Pancreas (tissue), 10 donors: Measurements from ENCODE around the gene HTR4. TPM values are rescaled to one million over a fixed set of nuclear protein-coding genes. Genes with fewer than 3 reads are reported as not detected.

Source experiments
- ATAC-seq, 4 donors: fragments of 200-7000 bp; cut with Tn5 transposase; one replicate each; pipeline versions ENCODE4 v1.8.0 to v1.9.1; 2020; ENCODE audit warnings: mild to moderate bottlenecking in 4 of 4, moderate library complexity in 4 of 4
- DNase-seq, 6 donors: peaks; one replicate each; pipeline ENCODE4 v3.0.0-alpha.2; 2020
- FAIRE-seq: peaks from 2 replicates; lab custom pipeline; 2012; peaks lifted over from hg19 to GRCh38; lab: Jason Lieb, UNC
- H3K27ac ChIP-seq, 4 donors: fragments of 200-600 bp; sonication (generic); 1 replicate in 3 of 4; 2 replicates in 1 of 4; pipeline versions ENCODE4 v1.5.0 to v1.8.0; 2020
- H3K27me3 ChIP-seq, 4 donors: fragments of 200-600 bp; one replicate each; pipeline ENCODE4 v1.8.0; 2021
- H3K36me3 ChIP-seq, 3 donors: fragments of 200-600 bp; sonication (generic) in 1 of 3; one replicate each; pipeline versions ENCODE4 v1.5.0 to v1.8.0; 2020 to 2021
- H3K4me1 ChIP-seq, 3 donors: fragments of 200-600 bp; one replicate each; pipeline ENCODE4 v1.8.0; 2021
- H3K4me3 ChIP-seq, 4 donors: fragments of 200-600 bp; sonication (generic) in 2 of 4; one replicate each; pipeline versions ENCODE4 v1.5.0 to v1.8.0; 2020 to 2021
- H3K9me3 ChIP-seq, 4 donors: fragments of 200-600 bp; one replicate each; pipeline ENCODE4 v1.8.0; 2021
- CTCF ChIP-seq, 4 donors: fragments of 200-600 bp; sonication (generic) in 3 of 4; IDR thresholded peaks; one replicate each; pipeline versions ENCODE4 v1.5.0 to v1.8.0; 2021; ENCODE audit warnings: antibody characterized with exemption in 4 of 4
- WGBS, 2 donors: extraction: QIAGEN DNeasy Blood & Tissue Kit; methylation state at CpG; one replicate each; pipeline ENCODE4 v1.1.7; 2013; 5-methylcytosine and 5-hydroxymethylcytosine counted together
- intact Hi-C, 3 donors: fragments of 100-400 bp; cut with DNase I; formaldehyde crosslinking; loops; one replicate each; pipeline versions ENCODE4 v1.11.1 to v1.14.2; 2022
- polyA plus RNA-seq, 2 donors: library from polyadenylated mRNA; stranded (reverse); fragments of 200-250 nt; gene quantifications; one replicate each; pipeline ENCODE4 v1.2.3, GENCODE V29; 2013
- total RNA-seq, 6 donors: library from RNA; stranded (reverse); fragmentation: NEBNext Ultra II Directional in 4 of 6; extraction: Animal tissue kit (Norgen Biotek cat#: 25700) in 4 of 6; gene quantifications; one replicate each; pipeline versions ENCODE4 v1.2.1 to v1.2.4, GENCODE V29; 2021 to 2023
- donor health status: healthy with polysubstance abuse.
- donor health status: DM: no; HTN: no; CAD: no; lungs with moderate emphysema.
- donor health status: DM: no; HTN: no; CAD: no.
- donor health status: control.
- donor health status: control.
- donor health status: Bipolar disorder and iron deficiency.
- donor health status: DM: yes; HTN: yes; CAD: no.
- donor health status: DM: no; HTN: no; CAD: no.
- donor health status: DM: no; HTN: no; CAD: no.
- donor health status: DM: yes; HTN: yes; CAD: no.

HTR4 gene
- not detected for total RNA-seq
- polyA plus RNA-seq, result not detected

- WGBS, 2 donors, result 4 to 6% methylated on average over 56 to 72 of the region's 72 CpGs
- intact Hi-C loops, result no loop called here
- H3K27ac ChIP-seq, result no peak within 1 kb of the TSS
- H3K4me3 ChIP-seq, result peak within 1 kb of the TSS in 1 of 4 donors; percentile 38
- peak in 3 of 4 donors; percentile 63 to 72 (median 65) for ATAC-seq
- H3K36me3 ChIP-seq, result no peaks in the 10 kb centered on the region
- no peaks in the 10 kb centered on the region for H3K9me3 ChIP-seq
- H3K27me3 ChIP-seq, result peaks cover 0 to 5% (median 2%) of the 10 kb centered on the region in 4 donors
- no peak for TF ChIP-seq CTCF (IDR thresholded peaks at IDR 0.05)
- peaks cover 0 to 4% (median 0%) of the 10 kb centered on the region in 3 donors for H3K4me1 ChIP-seq
- DNase-seq, result peak in 4 of 6 donors; percentile 8 to 63 (median 32)
- FAIRE-seq, result no peak
Measured at GRCh38 chr5:148653836-148654781, at the start of gene HTR4. TSS of gene HTR4 (minus strand) at chr5:148654527. CDS start at chr5:148637014, 17,513 bp downstream.

- FAIRE-seq (no peak), ATAC-seq (no peak), DNase-seq (no peak)
- Histone ChIP-seq H3K27ac (no peak overlapping the region), H3K36me3 (no peaks in the 10 kb centered on the region), H3K27me3 (no peaks in the 10 kb centered on the region), H3K4me3 (no peak overlapping the region), H3K9me3 (no peaks in the 10 kb centered on the region), H3K4me1 (no peaks in the 10 kb centered on the region)
- TF ChIP-seq CTCF (IDR thresholded peaks at IDR 0.05), result no peak
- intact Hi-C loops, result no loop called here
Measured at GRCh38 chr5:148702019-148702596, 47.8 kb upstream of the HTR4 start.

- Histone ChIP-seq H3K4me1 (no peaks in the 10 kb centered on the region), H3K4me3 (no peak overlapping the region), H3K36me3 (no peaks in the 10 kb centered on the region), H3K27ac (no peak overlapping the region), H3K27me3 (no peaks in the 10 kb centered on the region), H3K9me3 (no peaks in the 10 kb centered on the region)
- FAIRE-seq, result no peak
- TF ChIP-seq CTCF (IDR thresholded peaks at IDR 0.05), result no peak
- intact Hi-C loops, result no loop called here
- DNase-seq, result no peak
- 58 to 61% methylated on average over 3 of the region's 3 CpGs for WGBS, 2 donors
- ATAC-seq, result no peak
Measured at GRCh38 chr5:148699028-148699427, 44.7 kb upstream of the HTR4 start.

- intact Hi-C loops, result no loop called here
- DNase-seq, result no peak
- WGBS, 2 donors, result 38 to 48% methylated on average over 2 of the region's 2 CpGs
- Histone ChIP-seq H3K4me3 (no peak overlapping the region), H3K27ac (no peak overlapping the region), H3K36me3 (no peaks in the 10 kb centered on the region), H3K4me1 (no peaks in the 10 kb centered on the region), H3K27me3 (no peaks in the 10 kb centered on the region), H3K9me3 (no peaks in the 10 kb centered on the region)
- no peak for ATAC-seq
- FAIRE-seq, result no peak
- no peak for TF ChIP-seq CTCF (IDR thresholded peaks at IDR 0.05)
Measured at GRCh38 chr5:148697809-148698196, 43.5 kb upstream of the HTR4 start.
